HG02678 (cell line): Measurements from ENCODE around the gene PDK1.

Experiments used
- ATAC-seq: cut with Tn5 transposase; IDR thresholded peaks from one replicate; pipeline ENCODE4 v1.9.1; 2021; ENCODE audit warnings: mild to moderate bottlenecking, moderate library complexity; ENCODE audit not compliant: unreplicated experiment

Gene PDK1

GRCh38 chr2:172639256-172639655 lies 83.4 kb downstream of the PDK1 start:
- no peak for ATAC-seq

GRCh38 chr2:172639823-172640222 lies 83.9 kb downstream of the PDK1 start:
- no peak for ATAC-seq

- ATAC-seq: no peak
These were observed 84.5 kb downstream of the PDK1 start for GRCh38 chr2:172640389-172640788.

GRCh38 chr2:172642301-172643020 lies 86.6 kb downstream of the PDK1 start:
- ATAC-seq: no peak

- ATAC-seq: no peak
These were observed 87.3 kb downstream of the PDK1 start for GRCh38 chr2:172643142-172643541.

GRCh38 chr2:172647439-172647838 lies 91.5 kb downstream of the PDK1 start:
- ATAC-seq: no peak

GRCh38 chr2:172655091-172655837 lies 99.4 kb downstream of the PDK1 start:
- ATAC-seq: no peak

- no peak for ATAC-seq
These were observed 100.1 kb downstream of the PDK1 start for GRCh38 chr2:172655838-172656573.
